HCT116 (cell line): Measurements from ENCODE around the gene LRBA. TPM values are rescaled to one million over a fixed set of nuclear protein-coding genes. Genes with fewer than 3 reads are reported as not detected.

Experiments used
- ATAC-seq: fragments of 200-7000 bp; cut with Tn5 transposase; 2 replicates; pipeline ENCODE4 v1.9.1; 2020; ENCODE audit warnings: mild to moderate bottlenecking, moderate library complexity
- BruUV-seq: library from RNA; stranded (reverse); fragments of 400-500 nt; replicated peaks from 2 replicates; lab custom pipeline; 2021; lab: Mats Ljungman, UMichigan
- CTCF ChIA-PET: fragments of 300-600 bp; sonication (Branson Sonifier 250); formaldehyde crosslinking; loops from one replicate; lab custom pipeline; 2021; ENCODE audit warnings: antibody characterized with exemption; lab: Charles Lee
- POLR2A ChIA-PET: fragments of 300-600, 350-600 bp; sonication (Branson Sonifier 250); formaldehyde crosslinking; loops from one replicate; lab custom pipeline; 2021; ENCODE audit warnings: antibody characterized with exemption; lab: Charles Lee
- RAD21 ChIA-PET, 2 experiments: fragments of 300-600 bp; sonication (Branson Sonifier 250); formaldehyde crosslinking; loops; one replicate each; lab custom pipeline; 2023; ENCODE audit warnings: low total read pairs in 2 of 2; ENCODE audit not compliant: uncharacterized antibody in 2 of 2, unreplicated experiment in 2 of 2, low non-redundant PET in 1 of 2; lab: Charles Lee
- DNase-seq: peaks from one replicate; pipeline ENCODE4 v3.0.0-alpha.2; 2010; ENCODE audit warnings: low read depth, low spot score
- H2AFZ ChIP-seq: fragments of 200-600 bp; shearing (Covaris generic), sonication (generic); 2 replicates; pipeline ENCODE4 v1.6.1; 2017; ENCODE audit warnings: low read depth, mixed run types, mixed read lengths, antibody characterized with exemption, low read length; ENCODE audit not compliant: poor library complexity, severe bottlenecking
- H3K27ac ChIP-seq: 2 replicates; pipeline ENCODE4 v1.5.1; 2012; ENCODE audit warnings: low read depth, low read length
- H3K27me3 ChIP-seq: fragments of 200-600 bp; sonication (generic); 2 replicates; pipeline ENCODE4 v1.6.1; 2016; ENCODE audit warnings: mixed run types, low read length, mixed read lengths; ENCODE audit not compliant: insufficient read depth
- H3K36me3 ChIP-seq, 2 experiments: fragments of 200-500 bp in 1 of 2; fragments of 200-600 bp in 1 of 2; sonication (Bioruptor generic) in 1 of 2; sonication (generic) in 1 of 2; 2 replicates each; pipeline versions ENCODE4 v1.5.1 to v1.6.1; 2014 to 2016; ENCODE audit warnings: low read length in 2 of 2, inconsistent platforms in 1 of 2, mixed read lengths in 1 of 2, mixed run types in 1 of 2; ENCODE audit not compliant: insufficient read depth in 2 of 2, control insufficient read depth in 1 of 2
- H3K4me1 ChIP-seq, 2 experiments: fragments of 200-600 bp in 1 of 2; sonication (generic) in 1 of 2; 2 replicates each; pipeline versions ENCODE4 v1.5.1 to v1.6.1; 2012 to 2017; ENCODE audit warnings: low read length in 2 of 2, inconsistent platforms in 1 of 2, mild to moderate bottlenecking in 1 of 2, mixed read lengths in 1 of 2, mixed run types in 1 of 2, moderate library complexity in 1 of 2; ENCODE audit not compliant: insufficient read depth in 2 of 2, control insufficient read depth in 1 of 2
- H3K4me2 ChIP-seq: fragments of 200-600 bp; sonication (generic); 2 replicates; pipeline ENCODE4 v1.6.1; 2017; ENCODE audit warnings: mixed run types, low read length, mixed read lengths
- H3K4me3 ChIP-seq, 2 experiments: fragments of 200-600 bp in 1 of 2; sonication (generic) in 1 of 2; replicated peaks in 1 of 2; 2 replicates each; pipeline ENCODE4 v1.5.1; 2011 to 2016; ENCODE audit warnings: low read length in 2 of 2, control low read depth in 1 of 2, low read depth in 1 of 2, mild to moderate bottlenecking in 1 of 2, mixed read lengths in 1 of 2, mixed run types in 1 of 2
- H3K79me2 ChIP-seq: fragments of 200-600 bp; sonication (generic); 2 replicates; pipeline ENCODE4 v1.6.1; 2017; ENCODE audit warnings: mild to moderate bottlenecking, mixed run types, low read length, moderate library complexity, mixed read lengths; ENCODE audit not compliant: insufficient read depth
- H3K9ac ChIP-seq: fragments of 200-600 bp; sonication (generic); 2 replicates; pipeline ENCODE4 v1.6.1; 2016; ENCODE audit warnings: low read length, mixed read lengths
- H3K9me2 ChIP-seq: fragments of 200-600 bp; sonication (generic), shearing (Covaris generic); 2 replicates; pipeline ENCODE4 v1.6.1; 2017; ENCODE audit warnings: mixed run types, mild to moderate bottlenecking, moderate library complexity; ENCODE audit not compliant: insufficient read depth
- H3K9me3 ChIP-seq, 2 experiments: fragments of 200-500 bp in 1 of 2; fragments of 200-600 bp in 1 of 2; sonication (Bioruptor generic) in 1 of 2; sonication (generic) in 1 of 2; 2 replicates each; pipeline ENCODE4 v1.6.1; 2014 to 2017; ENCODE audit warnings: low read length in 2 of 2, mixed read lengths in 2 of 2, inconsistent platforms in 1 of 2, low read depth in 1 of 2, mild to moderate bottlenecking in 1 of 2, mixed run types in 1 of 2, moderate library complexity in 1 of 2; ENCODE audit not compliant: control insufficient read depth in 1 of 2, insufficient read depth in 1 of 2
- H4K20me1 ChIP-seq: fragments of 200-600 bp; sonication (generic), shearing (Covaris generic); 2 replicates; pipeline ENCODE4 v1.6.1; 2017; ENCODE audit warnings: mixed run types, mild to moderate bottlenecking, moderate library complexity; ENCODE audit not compliant: insufficient read depth
- ATF3 ChIP-seq: IDR thresholded peaks from 2 replicates; pipeline ENCODE4 v1.6.1; 2012
- EGR1 ChIP-seq: IDR thresholded peaks from 2 replicates; pipeline ENCODE4 v1.6.1; 2012; ENCODE audit warnings: low read depth
- ELF1 ChIP-seq: IDR thresholded peaks from 2 replicates; pipeline ENCODE4 v1.6.1; 2012; ENCODE audit warnings: low read depth, borderline replicate concordance
- EZH2 ChIP-seq: fragments of 200-600 bp; sonication (generic); IDR thresholded peaks from 2 replicates; pipeline ENCODE4 v1.6.1; 2017; ENCODE audit warnings: antibody characterized with exemption, mixed run types
- FOSL1 ChIP-seq: IDR thresholded peaks from 2 replicates; pipeline ENCODE4 v1.6.1; 2012; ENCODE audit warnings: low read depth
- MAX ChIP-seq: IDR thresholded peaks from 2 replicates; pipeline ENCODE4 v1.6.1; 2012
- POLR2AphosphoS5 ChIP-seq: IDR thresholded peaks from 2 replicates; pipeline ENCODE4 v1.6.1; 2011; ENCODE audit warnings: mild to moderate bottlenecking, low read depth, low read length, moderate library complexity
- REST ChIP-seq: IDR thresholded peaks from 2 replicates; pipeline ENCODE4 v1.6.1; 2012; ENCODE audit warnings: low read depth
- SIN3A ChIP-seq: IDR thresholded peaks from 2 replicates; pipeline ENCODE4 v1.6.1; 2012; ENCODE audit warnings: low read depth
- SP1 ChIP-seq: IDR thresholded peaks from 2 replicates; pipeline ENCODE4 v1.6.1; 2012; ENCODE audit warnings: low read depth
- ZNF274 ChIP-seq: fragments of 200-500 bp; sonication (Bioruptor generic); IDR thresholded peaks from 2 replicates; pipeline ENCODE4 v1.6.1; 2014; ENCODE audit warnings: mild to moderate bottlenecking, low read depth, low read length, inconsistent platforms
- intact Hi-C: fragments of 100-400 bp; cut with micrococcal nuclease; formaldehyde crosslinking; loops from 2 replicates; pipeline ENCODE4 v1.10.0; 2022
- total RNA-seq: library from RNA; stranded (reverse); gene quantifications from one replicate; pipeline ENCODE4 v1.2.1, GENCODE V29; 2021; ENCODE audit not compliant: unreplicated experiment

Gene LRBA
- total RNA-seq, 1 experiment from 2014 or later: 79.8 TPM

GRCh38 chr4:150256841-150257730 lies 758.0 kb downstream of the LRBA start:
- no peaks in the 10 kb centered on the region for H3K27me3 ChIP-seq
- RAD21 ChIA-PET: no interaction called here
- TF ChIP-seq SIN3A (no peak), EGR1 (no peak), SP1 (no peak), ATF3 (no peak), MAX (no peak), FOSL1 (no peak), EZH2 (no peak), ZNF274 (no peak), REST (no peak), POLR2AphosphoS5 (no peak), ELF1 (no peak)
- TF ChIP-seq, all 23 proteins: peak for 0
- no peaks in the 10 kb centered on the region for H3K36me3 ChIP-seq
- BruUV-seq: no TSS peak
- ChIA-PET POLR2A (no interaction called here), CTCF (no interaction called here)
- H3K4me2 ChIP-seq: no peak overlapping the region
- no peaks in the 10 kb centered on the region for H3K79me2 ChIP-seq
- H3K27ac ChIP-seq: no peak overlapping the region
- H3K9ac ChIP-seq: no peak overlapping the region
- DNase-seq (no peak), ATAC-seq (no peak)
- H3K4me1 ChIP-seq: no peaks in the 10 kb centered on the region
- H4K20me1 ChIP-seq: no peaks in the 10 kb centered on the region
- H3K9me3 ChIP-seq: no peaks in the 10 kb centered on the region
- intact Hi-C loops: no loop called here
- no peak overlapping the region for H2AFZ ChIP-seq
- no peak overlapping the region for H3K4me3 ChIP-seq
- no peaks in the 10 kb centered on the region for H3K9me2 ChIP-seq
